Glomerular endothelial cell (primary cell): ENCODE data around the gene RGS10. TPM values are rescaled to one million over a fixed set of nuclear protein-coding genes. Genes with fewer than 3 reads are reported as not detected.

ENCODE experiments used
- DNase-seq: peaks from one replicate; pipeline ENCODE4 v3.0.0-alpha.2; 2011; ENCODE audit warnings: low read depth, low spot score; ENCODE audit errors: extremely low read depth
- total RNA-seq: library from RNA; depleted of rRNA; stranded (reverse); fragments of >200 nt; gene quantifications from 2 replicates; pipeline ENCODE4 v1.2.3, GENCODE V29; 2015

RGS10 gene
- total RNA-seq, 1 donor from 2014 or later: 50.2 TPM

DNA sequence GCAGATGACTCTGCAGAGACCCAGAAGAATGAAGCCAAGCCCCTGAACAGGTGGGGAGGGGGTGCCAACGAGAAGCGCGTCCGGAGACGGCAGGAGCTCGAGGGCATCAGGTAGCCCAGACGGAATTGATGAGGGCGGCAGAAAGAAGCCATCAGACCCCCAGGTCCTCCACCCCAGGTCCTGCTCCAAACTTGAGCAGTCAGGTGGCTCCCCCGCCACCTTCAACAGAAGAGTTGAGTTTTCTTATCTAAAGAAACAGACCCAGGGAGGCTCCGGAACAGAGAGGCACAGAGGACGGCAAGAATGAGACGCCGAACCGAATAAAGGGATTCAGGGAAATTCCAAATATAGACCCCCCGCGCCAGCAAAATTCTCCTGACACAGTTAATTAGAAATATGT, 22.2 kb downstream of the RGS10 start:
- DNase-seq: no peak

DNA sequence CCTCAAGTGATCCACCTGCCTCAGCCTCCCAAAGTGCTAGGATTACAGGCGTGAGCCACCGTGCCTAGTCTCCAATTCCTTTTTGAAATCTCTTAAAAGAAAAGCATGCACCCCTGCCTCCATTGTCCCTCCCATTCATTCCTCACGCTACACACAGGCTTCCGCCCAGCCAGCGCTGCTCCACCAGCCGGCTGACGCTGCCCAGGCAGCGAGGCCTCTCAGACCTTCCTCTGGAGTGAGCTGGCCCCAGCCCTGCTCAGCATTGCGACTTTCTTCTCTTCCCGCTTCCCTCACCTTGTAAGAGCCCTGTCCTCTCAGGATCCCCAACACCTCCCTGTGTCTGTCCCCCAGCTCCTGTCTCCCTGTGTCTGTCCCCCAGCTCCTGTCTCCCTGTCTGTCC, 23.6 kb downstream of the RGS10 start:
- DNase-seq: no peak

DNA sequence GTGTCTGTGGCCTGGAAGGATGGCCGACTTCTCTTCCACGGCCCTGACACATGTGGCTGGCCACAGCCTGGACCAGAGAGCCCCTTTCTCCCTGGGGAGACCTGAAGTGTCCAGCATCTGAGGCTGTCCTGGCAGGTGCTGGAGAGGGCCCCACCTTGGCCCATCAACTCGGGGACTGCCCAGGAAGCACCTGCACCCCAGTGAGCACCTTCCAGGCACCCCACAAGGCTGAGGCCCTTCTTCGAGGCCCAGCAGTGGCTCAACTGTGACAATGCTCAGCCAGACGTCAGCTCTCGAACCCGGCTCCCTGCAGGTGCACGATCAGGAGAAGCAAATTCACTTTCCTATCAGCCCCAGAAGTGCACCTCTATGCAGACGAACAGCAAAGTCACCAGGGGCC, 24.3 kb downstream of the RGS10 start:
- DNase-seq: no peak

DNA sequence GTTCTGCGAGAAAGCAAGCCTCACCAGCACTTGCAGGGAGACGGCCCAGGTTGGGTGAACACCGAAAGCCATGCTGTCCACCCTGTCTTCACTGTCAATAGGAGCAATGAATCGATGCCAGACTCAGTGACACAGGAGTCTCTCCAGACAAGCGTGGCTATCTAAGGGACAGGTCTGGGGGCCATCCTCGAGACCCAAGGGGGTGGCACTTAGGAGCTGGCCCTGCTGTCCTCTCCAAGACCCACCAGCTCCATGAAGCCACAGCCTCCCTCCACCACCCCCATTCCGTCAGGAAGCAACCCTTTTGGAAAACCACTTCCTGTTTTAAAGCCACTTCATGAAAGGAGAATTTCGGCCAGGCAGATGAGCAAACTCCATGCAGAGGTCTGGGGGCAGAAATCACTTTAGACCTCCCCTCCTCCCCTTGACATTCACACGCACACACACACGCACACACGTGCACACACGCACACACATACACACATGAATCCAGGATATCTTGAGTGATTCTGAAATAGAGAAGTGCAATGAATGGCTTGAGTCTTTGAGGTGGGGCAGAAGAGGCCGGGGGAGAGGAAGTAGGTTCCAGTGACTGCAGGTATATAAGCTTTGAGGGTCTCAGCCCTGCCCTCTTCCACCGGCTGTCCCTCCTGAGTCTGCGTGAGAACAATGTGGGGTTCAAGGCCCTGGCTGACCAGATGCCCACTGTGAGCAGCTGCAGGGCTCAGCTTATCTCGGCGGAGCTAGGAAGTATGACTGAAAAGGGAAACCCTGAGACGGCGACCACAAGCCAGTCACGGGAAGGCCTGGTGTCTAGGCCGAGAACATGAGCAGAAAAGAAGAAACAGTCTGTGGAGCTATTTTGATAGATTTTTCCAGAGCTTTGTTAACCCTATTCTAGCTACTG, 25.0 kb downstream of the RGS10 start:
- no peak for DNase-seq

DNA sequence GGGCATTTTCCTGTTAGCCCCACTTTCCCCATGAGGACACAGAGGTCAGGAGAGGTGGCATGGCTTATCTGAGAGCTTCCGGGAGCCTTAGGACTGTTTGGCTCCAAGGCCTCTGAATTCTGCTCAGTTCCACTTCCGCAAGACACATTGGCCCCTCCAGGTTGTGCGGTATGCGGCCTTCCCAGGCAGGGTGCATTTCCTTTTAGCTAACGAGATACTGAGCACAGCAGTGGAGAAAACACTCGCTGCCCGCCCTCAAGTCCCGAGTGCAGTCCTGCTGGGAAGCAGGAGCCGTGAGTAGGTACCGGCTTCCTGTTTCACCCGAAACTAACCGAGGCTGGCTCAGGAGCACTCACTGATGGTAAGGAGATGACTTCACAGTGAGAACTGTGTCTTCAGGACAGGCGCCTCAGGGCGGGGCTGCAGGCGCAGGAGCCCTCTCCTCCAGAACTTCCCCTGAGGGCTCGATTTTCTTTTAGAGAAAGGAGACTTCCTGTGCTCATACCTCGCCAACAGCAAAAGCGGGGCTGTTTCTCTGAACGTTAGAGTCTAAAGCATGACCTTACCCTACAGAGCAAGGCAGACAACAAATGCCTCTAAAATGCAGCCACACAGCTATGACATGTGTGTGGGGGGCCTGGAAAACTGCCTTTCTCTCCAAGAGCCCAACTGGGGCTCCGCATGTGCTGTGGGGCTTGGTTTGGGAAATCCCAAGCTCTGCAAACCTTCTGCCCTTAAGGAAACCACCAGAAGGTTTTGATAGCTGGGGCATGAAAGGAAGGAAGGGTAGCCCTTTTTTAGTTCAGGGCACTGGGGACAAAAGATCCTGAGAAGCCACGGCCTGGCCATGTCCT, 25.9 kb downstream of the RGS10 start:
- no peak for DNase-seq

DNA sequence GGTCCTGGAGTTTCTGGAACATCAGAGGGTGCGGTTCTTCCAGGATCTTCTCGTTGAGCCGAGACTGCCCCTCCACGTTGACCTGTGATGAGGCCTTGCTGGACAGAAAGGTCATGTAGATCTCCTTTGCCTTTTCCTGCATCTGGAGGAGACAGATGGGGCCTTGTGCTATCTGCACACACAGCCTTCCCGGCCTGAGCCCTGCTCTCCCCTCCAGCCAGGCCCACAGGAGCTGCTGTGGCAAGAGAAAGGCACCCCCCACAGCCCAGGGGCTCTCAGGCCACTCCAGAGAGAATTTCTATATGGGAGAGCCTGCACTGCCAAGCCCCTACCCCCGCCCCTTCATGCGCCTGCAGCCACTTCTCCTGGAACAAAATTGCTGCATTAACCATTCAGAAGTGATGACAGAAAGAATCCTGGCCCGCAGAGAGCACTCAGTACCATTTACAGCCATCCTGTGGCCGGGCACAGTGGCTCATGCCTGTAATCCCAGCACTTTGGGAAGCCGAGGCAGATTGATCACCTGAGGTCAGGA, 26.9 kb downstream of the RGS10 start:
- no peak for DNase-seq

DNA sequence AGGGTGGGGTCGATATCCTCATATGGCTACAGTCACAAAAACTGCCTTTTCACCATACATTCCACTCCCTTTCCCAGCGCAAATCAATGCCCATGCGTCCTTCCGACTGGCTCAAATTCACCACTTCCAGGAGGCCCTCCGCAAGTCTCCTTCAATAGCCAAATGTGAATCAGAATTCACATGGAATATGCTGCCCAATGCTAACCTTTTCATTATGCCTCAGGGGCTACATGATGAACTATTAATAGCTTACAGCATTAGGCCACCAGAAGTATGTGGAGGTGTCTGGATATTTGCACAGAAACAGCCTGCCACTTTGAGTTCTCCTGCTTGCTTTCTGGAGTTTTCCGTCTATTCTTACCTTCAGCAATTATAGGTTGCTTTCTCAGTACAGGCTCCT, 27.7 kb downstream of the RGS10 start:
- DNase-seq: no peak

DNA sequence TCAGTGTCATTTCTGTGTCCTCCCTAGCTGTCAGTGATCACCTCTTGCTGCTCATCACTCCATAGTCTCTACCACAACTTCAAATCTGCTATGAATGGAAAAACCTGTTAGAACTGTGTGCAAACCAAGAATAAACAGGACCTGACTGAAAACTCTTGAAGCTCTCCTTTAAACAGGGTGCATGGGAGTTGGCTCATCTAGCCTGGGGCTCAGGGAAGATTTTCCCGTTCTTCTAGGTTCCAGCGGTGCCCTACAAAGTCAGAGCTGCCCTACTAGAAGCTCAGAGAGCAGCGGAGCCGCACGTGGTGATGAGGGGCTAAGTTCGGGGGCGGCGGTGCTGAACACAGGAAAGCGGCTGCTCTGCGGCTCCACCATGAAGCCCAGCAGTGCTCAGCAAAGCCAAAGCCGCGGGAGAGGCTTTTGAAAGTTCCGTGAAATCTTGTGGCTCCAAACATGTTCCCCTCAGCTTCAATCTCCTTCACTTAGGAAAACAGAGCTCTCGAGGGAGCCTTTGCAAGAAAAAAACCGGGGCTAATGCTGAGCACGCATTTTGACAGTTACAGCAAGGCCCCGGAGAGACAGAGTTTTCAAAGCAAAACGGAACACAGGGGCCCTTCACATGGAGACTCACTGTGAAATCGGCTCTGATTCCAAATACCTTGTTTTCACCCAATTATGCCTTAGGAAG, 30.5 kb downstream of the RGS10 start:
- DNase-seq: no peak

DNA sequence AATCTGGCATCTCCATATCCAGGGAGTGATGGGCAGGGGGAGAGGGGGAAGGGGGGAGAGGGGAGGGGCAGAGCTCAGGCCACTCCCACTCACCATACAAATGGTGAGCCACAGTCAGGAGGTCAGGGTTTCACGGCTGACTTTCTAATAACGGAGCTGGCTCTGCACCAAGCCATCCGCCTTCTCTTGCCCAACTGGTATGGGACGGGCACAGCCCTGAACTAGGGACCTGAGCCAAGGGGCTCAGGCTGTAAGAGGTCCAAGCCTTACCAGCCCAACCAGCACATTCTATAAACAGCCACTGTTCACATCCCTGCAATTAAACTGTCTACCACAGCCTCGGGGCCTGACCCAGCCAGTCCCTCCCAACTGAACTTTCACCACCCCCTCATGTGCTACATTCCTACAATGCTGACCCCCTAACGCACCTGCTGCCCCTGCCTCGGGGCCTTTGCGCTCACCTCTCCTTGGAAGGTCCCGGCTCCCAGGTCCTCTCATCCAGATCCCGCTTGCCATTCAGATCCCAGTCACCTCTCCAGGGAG, 32.5 kb downstream of the RGS10 start:
- DNase-seq: no peak

DNA sequence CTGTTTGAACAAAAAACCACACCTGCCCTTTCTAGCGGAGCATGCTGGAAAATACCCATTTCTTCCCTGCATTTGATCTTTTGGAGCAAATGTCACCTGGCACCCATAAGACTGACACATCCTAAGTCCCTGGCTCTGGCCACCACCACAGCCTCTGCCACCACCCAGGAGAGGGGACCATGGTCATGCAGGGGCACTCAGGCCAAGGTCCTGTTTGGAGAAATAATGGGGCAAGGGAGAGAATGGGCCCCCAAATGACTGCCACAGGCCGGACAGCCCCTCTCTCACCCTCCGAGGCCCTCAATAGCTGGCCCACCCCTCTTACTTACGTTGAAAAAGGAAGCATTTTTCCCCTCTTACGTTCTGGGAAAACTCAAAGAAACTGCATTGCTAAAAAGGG, 35.4 kb downstream of the RGS10 start:
- no peak for DNase-seq

DNA sequence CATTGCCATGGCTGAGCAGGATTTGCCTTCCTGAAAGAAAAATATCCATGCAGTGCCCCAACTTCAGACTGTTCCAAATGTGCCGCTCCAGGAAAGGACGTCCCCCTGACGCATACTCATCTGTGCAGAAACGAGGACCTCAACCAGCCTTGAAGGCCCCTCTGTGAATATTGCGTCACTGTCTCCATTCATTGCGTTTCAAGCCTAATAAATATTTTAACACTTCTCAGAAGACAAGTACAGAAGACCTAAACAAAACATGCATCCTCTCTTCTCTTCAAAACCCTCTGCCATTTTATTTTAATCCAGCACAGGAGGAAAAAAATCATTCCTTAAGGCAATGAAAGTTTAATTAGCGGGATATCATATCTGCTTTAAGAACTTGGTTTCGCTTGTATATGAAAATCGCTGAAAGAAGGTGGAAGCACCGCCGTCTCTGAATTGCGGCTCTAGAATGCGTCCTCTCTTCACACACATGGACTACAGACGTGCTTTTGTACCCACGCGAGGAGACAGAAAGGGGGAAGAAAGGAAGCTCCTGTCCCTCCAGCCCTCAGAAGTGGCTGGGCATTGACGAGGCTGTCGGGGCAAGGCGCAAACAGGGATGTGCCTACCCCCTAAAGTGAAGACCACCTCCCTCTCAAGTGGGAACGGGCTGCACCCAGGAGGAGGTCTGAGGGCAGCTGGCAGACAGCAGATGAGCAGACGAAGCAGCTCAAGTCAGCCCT, 36.8 kb downstream of the RGS10 start:
- no peak for DNase-seq

DNA sequence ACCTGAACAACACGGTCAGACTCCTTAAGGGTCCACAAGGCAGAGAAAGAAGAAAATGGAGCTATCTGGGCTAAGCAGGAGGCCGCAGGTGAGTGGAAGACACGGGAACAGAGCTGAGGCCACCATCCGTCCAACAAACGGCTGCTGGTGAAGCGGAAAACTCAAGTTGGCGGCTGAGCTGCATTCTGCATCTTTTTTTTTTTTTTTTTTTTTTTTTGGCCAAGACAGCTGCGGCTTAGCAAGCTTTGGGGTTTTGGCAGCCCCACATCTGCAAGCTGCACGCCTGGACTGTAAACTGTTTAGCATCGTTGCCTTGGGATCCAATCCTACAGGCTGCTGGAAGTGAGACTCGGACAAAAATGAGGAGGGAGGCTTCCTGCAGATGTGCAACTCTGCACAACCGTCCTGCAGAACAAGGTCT, 37.4 kb downstream of the RGS10 start:
- no peak for DNase-seq

DNA sequence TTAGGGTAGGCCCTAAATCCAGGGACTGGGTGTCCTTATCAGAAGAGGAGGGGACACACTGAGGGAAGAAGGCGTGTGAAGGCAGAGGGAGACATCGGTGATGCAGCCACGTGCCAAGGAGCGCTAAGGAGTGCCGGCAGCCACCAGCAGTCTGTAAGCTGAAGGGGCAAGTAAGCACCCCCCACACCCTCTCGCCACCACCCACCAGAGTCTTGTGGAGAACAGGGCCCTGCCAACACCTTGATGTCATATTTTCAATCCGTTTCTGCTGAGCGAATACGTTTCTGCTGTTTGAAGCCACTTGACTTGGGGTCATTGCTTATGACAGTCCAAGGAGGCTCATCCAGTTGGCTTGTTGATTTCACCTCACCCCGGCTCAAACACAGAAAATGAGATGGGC, 37.9 kb downstream of the RGS10 start:
- DNase-seq: no peak

DNA sequence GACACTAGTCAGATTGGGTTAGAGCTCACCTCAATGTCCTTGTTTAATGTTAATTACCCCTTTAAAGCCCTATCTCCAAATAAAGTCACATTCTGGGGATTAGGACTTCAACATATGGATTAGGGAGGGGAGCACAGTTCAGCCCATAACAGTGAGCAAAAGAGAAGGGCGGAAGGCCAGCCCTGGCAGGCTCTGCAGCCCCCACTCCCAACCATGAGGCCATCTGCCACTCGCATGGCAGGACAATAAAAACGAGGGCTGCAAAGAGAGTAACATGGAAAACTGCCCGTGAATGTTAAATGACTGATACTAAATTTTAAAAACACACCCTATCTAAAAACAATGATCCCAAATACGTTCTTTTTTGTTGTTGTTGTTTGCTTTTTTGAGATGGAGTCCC, 38.7 kb downstream of the RGS10 start:
- DNase-seq: no peak

DNA sequence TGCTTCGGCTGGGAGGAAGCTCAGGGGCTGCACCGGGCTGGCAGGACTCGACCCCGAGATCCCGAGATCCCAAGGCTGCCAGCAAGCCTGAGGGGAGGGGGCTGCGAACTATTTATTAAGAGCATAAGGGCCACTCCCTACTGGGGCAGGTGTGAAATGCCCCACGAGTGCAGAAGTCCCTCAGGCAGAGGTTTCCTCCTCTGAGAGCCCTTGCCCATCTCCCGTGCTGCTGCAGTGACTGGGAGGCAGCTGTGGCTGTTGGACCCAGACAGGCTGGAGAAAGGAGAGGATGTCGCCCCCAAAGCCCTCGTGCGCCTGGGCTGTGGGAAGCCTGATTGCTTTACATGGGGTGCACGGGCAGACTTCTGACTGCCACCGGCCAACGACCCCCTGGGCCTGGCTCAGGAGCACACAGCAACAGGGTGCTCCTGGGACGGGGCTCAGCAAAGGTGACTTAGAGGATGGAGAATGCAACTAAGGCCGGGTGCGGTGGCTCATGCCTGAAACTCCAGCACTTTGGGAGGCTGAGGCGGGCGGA, 39.8 kb downstream of the RGS10 start:
- no peak for DNase-seq

DNA sequence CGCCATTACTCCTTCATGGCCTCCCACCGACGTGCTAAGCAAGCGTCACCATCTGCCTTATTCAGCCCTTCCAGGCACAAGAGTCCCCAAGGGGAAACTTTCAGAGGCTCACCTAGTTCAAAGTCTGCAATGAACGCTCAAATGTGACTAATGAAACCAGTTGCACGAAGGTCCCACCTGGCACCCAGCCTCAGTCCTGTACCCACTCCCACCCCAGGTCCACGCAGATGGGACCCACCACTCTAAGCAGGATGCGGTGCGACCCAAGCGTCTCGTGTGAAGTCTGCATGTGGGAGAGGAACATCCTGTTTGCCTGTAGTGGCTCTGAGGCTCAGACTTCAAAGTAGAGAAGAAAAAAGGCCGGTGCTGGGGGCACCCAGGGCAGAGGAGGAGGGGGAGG, 40.3 kb downstream of the RGS10 start:
- no peak for DNase-seq

DNA sequence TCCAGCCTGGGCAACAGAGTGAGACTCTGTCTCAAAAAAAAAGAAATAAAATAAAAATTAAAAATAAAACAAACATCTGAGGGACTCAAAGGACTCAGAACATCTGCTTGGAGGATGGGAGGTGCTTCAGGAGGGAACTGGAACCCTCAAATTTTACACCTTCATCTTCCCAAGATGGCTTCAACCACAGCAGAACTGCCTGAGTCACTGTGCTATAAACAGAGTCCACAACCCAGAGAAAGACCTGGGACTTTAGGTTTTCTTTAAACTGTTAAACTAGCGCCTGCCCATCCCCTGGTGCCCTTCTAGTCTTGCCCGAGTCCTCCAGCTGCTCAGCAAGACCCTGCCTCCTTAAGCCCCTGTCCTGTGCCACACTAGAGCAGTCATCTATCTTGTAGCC, 40.8 kb downstream of the RGS10 start:
- no peak for DNase-seq

DNA sequence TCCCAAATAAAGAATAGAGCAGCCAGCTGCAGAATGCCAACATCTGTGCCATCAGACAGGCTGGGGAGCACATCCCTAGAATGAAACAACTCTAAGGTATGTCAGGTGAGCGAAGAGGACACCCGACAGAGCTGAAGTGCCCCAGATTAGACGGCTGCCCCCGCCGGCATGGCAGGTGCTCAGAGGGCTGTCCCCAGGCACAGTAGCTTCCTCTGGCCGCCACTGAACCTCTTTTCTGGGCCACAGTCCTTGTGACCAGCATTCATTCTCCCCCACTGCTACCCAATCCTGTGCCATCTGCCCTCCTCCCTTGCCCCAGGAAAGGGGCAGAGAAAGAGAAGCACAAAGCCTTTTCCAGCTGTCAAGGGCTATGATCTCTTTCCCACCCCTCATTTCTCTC, 41.7 kb downstream of the RGS10 start:
- DNase-seq: no peak

DNA sequence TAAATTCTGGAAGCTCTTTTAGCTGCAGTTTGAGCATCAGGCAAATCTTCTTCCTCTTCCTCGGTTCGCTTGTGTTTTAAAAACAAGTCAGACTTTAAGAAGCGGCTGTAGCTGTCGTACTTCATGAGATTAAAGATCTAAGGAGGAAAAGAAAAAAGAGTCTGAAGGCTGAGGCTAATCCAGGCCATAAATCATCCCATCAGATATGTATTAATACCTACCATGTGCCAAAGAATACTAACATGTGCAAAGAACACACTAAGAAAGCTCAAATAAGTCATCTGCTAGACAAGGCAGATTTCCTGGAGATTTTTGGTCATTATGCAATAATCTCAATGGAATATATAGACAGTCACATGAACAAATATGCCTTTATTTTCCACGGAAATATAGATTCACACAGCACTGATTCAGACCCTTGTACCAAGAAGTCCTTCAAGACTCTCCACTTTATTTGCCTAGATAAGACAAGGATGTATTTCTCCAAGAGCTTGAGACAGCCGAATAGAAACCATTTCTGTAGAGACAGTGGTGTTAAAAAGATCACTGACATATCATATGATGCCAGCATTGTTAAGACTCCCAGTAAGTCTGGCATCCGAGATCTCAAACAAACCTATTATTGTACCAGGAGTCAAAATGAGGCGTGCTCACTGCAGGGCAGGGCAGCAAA, 42.3 kb downstream of the RGS10 start:
- no peak for DNase-seq
